Astrocyte of the hippocampus (primary cell): ENCODE results near the gene NAALAD2.

ENCODE experiments used
- DNase-seq: peaks from one replicate; pipeline ENCODE4 v3.0.0; 2011; ENCODE audit warnings: low read depth, low spot score

NAALAD2 gene

GRCh38 chr11:90241414-90241813 is 107.0 kb downstream of the NAALAD2 start:
- DNase-seq: no peak
